SK-N-SH (cell line): ENCODE results near the gene LPP.

ENCODE experiments used
- CHD2 ChIP-seq: fragments of 150-350 bp; IDR thresholded peaks from 2 replicates; pipeline ENCODE4 v1.6.1; 2018; ENCODE audit warnings: low read length; ENCODE audit not compliant: partially characterized antibody
- CTCF ChIP-seq: fragments of 200-600 bp; sonication (generic); IDR thresholded peaks from 2 replicates; pipeline ENCODE4 v1.6.1; 2017; ENCODE audit warnings: antibody characterized with exemption, mild to moderate bottlenecking, moderate library complexity
- EZH2phosphoT487 ChIP-seq: fragments of 200-600 bp; sonication (generic); IDR thresholded peaks from 2 replicates; pipeline ENCODE4 v1.6.1; 2017; ENCODE audit warnings: low read depth, mixed run types, mild to moderate bottlenecking, antibody characterized with exemption, moderate library complexity, borderline replicate concordance
- FOXM1 ChIP-seq: IDR thresholded peaks from 2 replicates; pipeline ENCODE4 v1.4.0; 2012; ENCODE audit warnings: low read depth, mild to moderate bottlenecking
- JUND ChIP-seq: IDR thresholded peaks from 2 replicates; pipeline ENCODE4 v1.4.0; 2012
- MAX ChIP-seq: IDR thresholded peaks from 2 replicates; pipeline ENCODE4 v1.4.0; 2012; ENCODE audit warnings: low read depth
- NFIC ChIP-seq: IDR thresholded peaks from 2 replicates; pipeline ENCODE4 v1.4.0; 2012; ENCODE audit warnings: borderline replicate concordance
- POLR2AphosphoS5 ChIP-seq: IDR thresholded peaks from 2 replicates; pipeline ENCODE4 v1.6.1; 2012; ENCODE audit warnings: low read depth, low read length
- RAD21 ChIP-seq: IDR thresholded peaks from 2 replicates; pipeline ENCODE4 v1.6.1; 2012; ENCODE audit warnings: mild to moderate bottlenecking, low read length
- REST ChIP-seq: IDR thresholded peaks from 2 replicates; pipeline ENCODE4 v1.6.1; 2012; ENCODE audit warnings: mild to moderate bottlenecking, low read depth, low read length, moderate library complexity
- RXRA ChIP-seq: IDR thresholded peaks from 2 replicates; pipeline ENCODE4 v1.4.0; 2012; ENCODE audit warnings: low read depth, mild to moderate bottlenecking, borderline replicate concordance
- SIN3A ChIP-seq: IDR thresholded peaks from 2 replicates; pipeline ENCODE4 v1.6.1; 2012; ENCODE audit warnings: low read depth, mild to moderate bottlenecking, low read length, moderate library complexity, borderline replicate concordance

GRCh38 chr3:188691004-188691403, 537.0 kb downstream of the LPP start:
- no peak for TF ChIP-seq NFIC
- no peak for TF ChIP-seq CTCF
- TF ChIP-seq MAX = no peak
- no peak for TF ChIP-seq REST
- no peak for TF ChIP-seq EZH2phosphoT487
- TF ChIP-seq RXRA = no peak
- TF ChIP-seq SIN3A = no peak
- TF ChIP-seq CHD2 = no peak
- no peak for TF ChIP-seq JUND
- no peak for TF ChIP-seq RAD21
- no peak for TF ChIP-seq FOXM1
- TF ChIP-seq POLR2AphosphoS5 = no peak
